ENCODE data around the gene SEC22A.

The SEC22A gene

GRCh38 chr3:123201557-123202427, at the start of gene SEC22A:
Gene SEC22A, plus strand, starts transcription at chr3:123201943. Its CDS starts 7,275 bp downstream, at chr3:123209218.
- DNase-seq = peak; percentile 80 to 86

GRCh38 chr3:123152687-123153086, 49.1 kb upstream of the SEC22A start:
- DNase-seq = peak; percentile 5 to 9

DNA sequence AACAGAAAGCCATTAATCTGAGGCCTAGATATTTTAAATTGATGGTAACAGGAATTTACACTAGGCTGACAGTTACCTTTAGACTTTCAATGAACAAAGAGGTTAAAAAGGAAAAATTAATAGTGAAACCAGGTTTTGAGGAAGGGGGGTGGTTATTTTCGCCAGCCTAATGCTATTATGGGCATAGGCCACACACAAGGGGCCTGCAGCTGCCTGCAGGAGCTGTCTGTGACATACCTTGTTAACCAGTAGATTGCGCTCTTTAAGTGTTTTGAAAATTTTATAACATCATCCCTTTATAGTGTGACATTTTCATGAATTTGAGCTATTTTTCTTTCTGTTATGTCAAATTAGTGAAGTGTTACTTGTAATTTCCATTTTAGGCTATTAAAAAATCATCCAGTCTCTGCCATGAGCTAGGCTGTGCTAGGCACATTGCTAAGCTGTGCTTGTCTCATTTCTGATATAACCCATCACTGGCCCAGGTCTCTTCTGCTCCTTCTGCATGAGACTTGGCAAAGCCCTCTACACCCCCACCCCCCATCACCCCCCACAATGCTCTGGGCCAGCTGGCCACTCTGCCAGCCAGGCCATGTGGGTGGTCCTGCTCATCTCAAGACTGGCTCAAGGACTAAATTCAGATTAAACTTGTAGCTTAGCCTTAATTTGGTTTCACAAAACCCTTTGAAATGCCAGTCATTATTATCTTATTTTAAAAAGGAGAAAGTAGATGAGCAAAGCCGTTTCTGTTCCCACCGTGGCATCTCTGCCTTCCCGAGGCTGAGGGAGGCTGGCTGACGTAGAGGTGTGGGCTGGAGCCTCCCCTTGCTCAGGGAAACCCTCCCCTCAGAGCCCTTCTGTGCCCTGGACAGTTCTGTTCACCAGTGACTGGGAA, 48.4 kb upstream of the SEC22A start:
- no peak for DNase-seq

DNA sequence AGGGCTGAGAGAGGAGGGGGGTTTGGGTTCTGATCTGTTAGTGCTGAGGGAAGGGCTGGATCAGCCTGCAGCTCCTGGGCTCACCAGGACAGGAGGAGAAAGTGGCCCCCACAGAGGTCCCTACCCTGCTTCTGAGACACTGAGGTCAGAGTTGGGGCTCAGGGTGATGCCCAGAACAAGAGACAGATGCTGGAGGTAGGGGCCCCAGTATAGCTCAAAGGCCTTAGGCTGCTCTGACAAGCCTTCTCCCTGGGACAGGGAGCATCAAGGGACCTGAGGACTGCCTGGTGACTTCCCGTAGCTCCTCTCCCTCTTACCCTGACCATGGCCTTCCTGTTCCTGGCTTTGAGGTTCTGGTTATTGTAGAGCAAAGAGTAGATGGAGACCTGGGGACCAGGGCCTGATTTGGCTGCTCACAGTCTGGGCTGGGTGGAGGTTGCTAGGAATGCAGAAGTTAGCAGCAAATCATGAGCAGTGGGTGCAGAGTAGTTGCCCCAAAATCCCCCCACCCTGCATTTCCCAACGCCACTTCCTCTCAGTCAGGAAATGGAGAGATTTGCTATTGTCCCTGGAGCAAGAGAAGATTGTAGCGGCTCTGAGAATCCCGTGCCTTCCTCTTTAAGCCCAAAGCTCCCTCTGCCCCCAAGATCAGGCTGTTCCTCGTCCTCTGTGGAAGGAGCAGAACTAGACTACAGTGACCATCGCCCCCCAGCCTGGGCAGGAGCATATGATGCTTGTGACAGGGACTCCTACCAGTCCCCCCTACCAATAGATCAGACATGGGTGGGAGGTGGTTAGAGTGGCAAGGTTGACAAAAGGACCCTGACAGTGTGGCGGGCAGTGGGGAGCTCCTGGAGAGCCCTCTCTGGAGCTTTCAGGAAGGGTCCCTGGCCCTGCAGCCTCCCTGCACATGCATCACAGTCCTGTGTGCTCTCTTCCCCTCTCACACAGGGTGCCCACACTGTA, 47.4 kb upstream of the SEC22A start:
- no peak for DNase-seq

- peak in 1 of 2 donors; percentile 9 for DNase-seq
Measured at GRCh38 chr3:123155471-123156011, 46.2 kb upstream of the SEC22A start.

DNA sequence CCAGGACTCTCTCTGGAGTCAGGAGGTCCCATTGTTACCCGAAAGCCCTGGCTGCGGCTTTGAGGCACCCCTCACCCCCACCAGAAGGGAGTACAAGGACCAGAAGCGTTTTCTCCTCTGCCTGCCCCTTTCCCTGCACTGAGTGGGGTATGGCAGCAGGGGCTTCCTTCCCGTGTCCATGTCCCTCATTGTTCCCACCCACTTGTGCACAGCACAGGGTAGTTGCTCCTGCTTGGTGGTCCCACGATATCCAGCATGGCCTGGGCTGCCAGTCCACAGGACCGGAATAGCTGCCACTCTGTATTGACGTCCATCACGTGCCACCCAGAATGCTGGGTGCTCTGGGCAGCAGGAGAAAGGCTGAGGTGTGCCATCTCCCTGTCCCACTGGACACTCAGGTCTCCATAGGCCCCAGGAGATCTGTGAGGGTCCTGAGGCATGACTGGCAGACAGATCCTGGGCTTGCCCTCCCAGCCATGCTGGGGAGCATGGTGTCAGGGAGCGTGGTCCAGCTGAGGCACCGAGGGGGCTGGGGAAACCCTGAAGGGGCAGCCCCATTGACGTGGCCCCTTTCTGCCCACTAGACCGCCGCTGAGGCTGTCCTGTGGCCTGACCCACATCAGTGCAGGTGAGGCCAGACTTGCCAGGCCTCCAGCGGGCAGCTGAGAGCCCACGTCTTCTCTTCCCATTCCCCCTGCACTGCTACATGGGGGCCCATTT, 45.3 kb upstream of the SEC22A start:
- DNase-seq = no peak

DNA sequence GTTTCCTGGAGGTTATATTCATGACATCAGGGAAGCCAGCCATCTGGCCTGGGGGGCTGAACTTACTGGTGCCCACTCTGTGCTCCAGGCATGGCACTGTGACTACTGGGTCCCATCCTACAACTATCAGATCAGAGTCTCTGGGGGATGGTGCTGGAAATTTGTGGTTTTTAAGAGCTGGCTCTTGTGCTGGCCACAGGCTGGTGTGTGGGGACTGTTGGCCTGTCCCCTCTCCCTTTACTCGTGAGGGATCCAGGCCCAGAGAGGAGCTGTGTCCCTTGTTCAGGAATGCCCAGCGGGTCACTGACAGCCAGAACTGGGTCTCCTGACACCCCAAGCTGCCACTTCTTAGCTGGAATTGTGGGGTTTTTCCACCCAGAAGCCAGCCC, 44.5 kb upstream of the SEC22A start:
- no peak for DNase-seq

DNA sequence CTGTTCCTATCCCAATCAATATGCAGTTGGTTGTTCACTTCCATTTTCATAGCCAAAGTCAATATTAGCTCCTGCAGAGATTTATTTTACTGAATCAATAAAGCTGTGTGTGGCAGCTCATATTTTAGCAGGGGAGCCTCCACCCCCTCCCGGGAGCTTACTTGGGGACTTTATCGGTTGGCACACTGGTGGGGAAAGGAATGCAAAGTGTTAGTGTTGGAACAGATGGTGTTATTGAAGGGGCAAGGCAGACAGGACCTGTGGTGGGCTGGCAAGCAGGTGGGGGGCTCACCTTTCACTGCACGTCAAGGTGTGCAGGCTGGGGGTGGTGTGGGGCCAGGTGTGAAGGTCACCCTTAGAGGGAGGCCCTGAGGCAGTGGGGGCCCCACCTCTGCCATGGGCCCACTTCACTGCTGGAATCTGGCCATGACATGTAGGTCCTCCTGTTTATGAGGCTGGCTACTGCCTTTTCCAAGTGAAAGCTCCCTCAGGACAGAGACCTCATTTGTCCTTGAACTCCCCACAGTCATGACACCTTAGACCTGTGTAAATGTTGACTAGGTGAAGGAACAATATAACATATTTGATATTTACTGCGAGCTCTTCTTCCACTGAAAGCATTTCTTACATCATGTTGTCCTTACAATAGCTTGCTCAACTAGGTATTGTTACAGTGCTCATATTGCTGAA, 44.0 kb upstream of the SEC22A start:
- DNase-seq = no peak

GRCh38 chr3:123158330-123158729, 43.4 kb upstream of the SEC22A start:
- DNase-seq = no peak

GRCh38 chr3:123158899-123159390, 42.8 kb upstream of the SEC22A start:
- DNase-seq = no peak

DNA sequence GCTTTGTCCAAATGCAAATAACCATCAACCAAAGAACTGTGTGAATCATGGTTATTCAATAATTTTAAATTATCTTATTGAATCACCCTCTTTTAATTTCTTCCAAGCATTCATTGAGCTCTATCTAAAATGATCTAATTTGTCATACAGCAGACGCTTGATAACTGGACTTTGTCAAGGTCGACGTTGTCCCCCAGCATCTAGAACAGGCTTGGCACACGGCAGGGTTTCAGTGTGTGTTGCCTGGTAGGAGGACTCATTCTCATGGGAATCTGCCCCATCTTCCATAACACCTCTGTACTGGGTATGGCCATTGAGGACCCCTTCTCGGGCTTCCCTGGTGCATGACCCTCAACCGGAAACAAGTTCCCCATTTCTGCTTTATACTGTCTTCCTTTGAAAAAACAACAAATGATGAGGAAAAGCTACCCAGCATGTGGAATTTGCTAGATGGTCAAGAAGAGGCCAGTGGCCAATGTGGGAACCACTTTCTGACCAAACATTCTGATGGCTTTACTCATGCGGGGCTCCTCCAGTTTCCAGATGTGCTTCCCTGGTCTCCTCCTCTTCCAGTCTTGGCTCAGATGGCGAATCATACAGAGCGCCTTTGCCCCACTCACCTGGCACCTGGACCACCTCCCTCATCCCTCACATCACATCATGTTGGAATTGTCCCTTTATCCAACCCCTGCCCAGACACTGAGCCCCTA, 41.7 kb upstream of the SEC22A start:
- DNase-seq = no peak

DNA sequence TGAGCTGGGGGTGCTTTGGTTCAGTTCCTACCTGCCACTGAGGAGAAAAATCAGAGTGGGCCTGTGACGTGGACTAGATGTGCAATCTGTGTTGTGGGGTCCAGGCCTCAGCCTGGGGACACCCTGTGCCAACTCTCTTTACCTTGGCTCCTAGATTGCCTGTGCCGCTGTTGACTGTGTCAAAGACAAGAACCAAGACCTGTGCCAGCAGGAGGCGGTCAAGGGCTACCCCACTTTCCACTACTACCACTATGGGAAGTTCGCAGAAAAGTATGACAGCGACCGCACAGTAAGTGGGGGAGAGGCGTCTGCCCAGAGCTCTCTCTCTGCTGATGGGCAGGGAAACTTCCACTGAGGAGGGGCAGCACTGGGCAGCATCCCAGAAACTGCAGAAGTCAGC, 40.6 kb upstream of the SEC22A start:
- DNase-seq = no peak

- no peak for DNase-seq
Measured at GRCh38 chr3:123163141-123163540, 38.6 kb upstream of the SEC22A start.

- DNase-seq = no peak
Measured at GRCh38 chr3:123165163-123165562, 36.6 kb upstream of the SEC22A start.

GRCh38 chr3:123167686-123168085, 34.1 kb upstream of the SEC22A start:
- no peak for DNase-seq

DNA sequence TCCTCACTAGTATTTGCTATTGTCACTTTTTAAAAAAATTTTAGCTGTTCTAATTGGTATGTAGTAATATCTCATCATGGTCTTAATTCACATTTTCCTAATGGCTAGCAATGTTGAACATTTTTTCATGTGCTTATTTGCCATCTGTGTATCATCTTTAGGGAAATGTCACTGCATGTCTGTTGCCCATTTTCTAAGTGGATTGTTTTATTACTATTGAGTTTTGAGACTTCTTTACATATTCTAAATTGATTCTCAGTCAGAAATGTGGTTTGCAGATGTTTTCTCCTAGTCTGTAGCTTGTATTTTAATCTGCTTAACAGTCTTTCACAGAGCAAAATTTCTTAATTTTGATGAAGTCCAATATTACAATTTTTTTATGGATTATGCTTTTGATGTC, 33.6 kb upstream of the SEC22A start:
- no peak for DNase-seq

GRCh38 chr3:123168605-123169004, 33.1 kb upstream of the SEC22A start:
- DNase-seq = no peak

DNA sequence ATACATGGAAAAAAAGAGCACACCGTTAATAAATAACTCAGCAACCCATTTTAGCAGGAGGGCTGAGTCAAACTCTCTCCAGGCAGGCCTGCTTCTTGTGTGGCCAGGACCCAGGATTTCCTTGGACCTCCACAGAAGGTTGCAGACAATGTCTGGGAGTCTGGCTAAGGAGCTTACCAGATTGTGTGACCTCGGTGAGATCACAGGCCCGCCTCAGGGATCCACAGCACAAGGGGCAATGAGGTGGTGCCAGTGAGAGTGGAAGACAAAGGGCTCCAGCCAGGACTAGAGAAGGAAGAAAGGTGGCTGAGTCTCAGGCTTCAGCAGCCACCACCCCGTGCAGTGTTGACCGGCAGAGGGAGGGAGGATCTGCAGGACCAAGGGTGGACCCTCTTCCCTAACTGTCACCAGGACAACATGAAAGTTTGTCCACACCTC, 32.2 kb upstream of the SEC22A start:
- DNase-seq = no peak

GRCh38 chr3:123169930-123170329, 31.8 kb upstream of the SEC22A start:
- no peak for DNase-seq

GRCh38 chr3:123180791-123181190, 21.0 kb upstream of the SEC22A start:
- DNase-seq = no peak

All from hippocampal formation (tissue), 2 donors.